Colonic mucosa (tissue), 4 donors: ENCODE measurements around the gene CHRDL2. TPM values are rescaled to one million over a fixed set of nuclear protein-coding genes. Genes with fewer than 3 reads are reported as not detected.

Experiments used
- DNase-seq: peaks from one replicate; pipeline ENCODE4 v3.0.0-alpha.2; 2020
- H3K27ac ChIP-seq: fragments of 200-600 bp; one replicate; pipeline ENCODE4 v1.8.0; 2021
- H3K27me3 ChIP-seq: fragments of 200-600 bp; one replicate; pipeline ENCODE4 v1.8.0; 2021
- H3K36me3 ChIP-seq: fragments of 200-600 bp; one replicate; pipeline ENCODE4 v1.8.0; 2021
- H3K4me1 ChIP-seq: fragments of 200-600 bp; one replicate; pipeline ENCODE4 v1.8.0; 2021; ENCODE audit warnings: mild to moderate bottlenecking
- H3K4me3 ChIP-seq: fragments of 200-600 bp; one replicate; pipeline ENCODE4 v1.8.0; 2021
- H3K9ac ChIP-seq, 2 donors: one replicate each; pipeline ENCODE4 v1.7.0; 2013; ENCODE audit warnings: control low read depth in 2 of 2, low read depth in 2 of 2, low read length in 2 of 2
- H3K9me3 ChIP-seq: fragments of 200-600 bp; one replicate; pipeline ENCODE4 v1.8.0; 2021
- CTCF ChIP-seq: fragments of 200-600 bp; IDR thresholded peaks from one replicate; pipeline ENCODE4 v1.8.0; 2022; ENCODE audit warnings: antibody characterized with exemption, mild to moderate bottlenecking
- intact Hi-C: fragments of 100-400 bp; cut with DNase I; formaldehyde crosslinking; loops from one replicate; pipeline ENCODE4 v1.14.1; 2022
- total RNA-seq, 2 donors: library from RNA; stranded (reverse); fragmentation: NEBNext Ultra II Directional in 1 of 2; extraction: Animal tissue kit (Norgen Biotek cat#: 25700) in 1 of 2; gene quantifications; one replicate each; pipeline ENCODE4 v1.2.1, GENCODE V29; 2021
- donor health status: healthy.
- donor health status: DM: no; HTN: no; CAD: no.
- donor health status: DM: no; HTN: no; CAD: no.

The CHRDL2 gene
- total RNA-seq, 2 donors from 2014 or later = 0.42 to 26.5 TPM

- H3K27ac ChIP-seq = no peak overlapping the region
- DNase-seq = no peak
- H3K36me3 ChIP-seq = no peaks in the 10 kb centered on the region
- H3K27me3 ChIP-seq = peaks cover 10% of the 10 kb centered on the region
- H3K4me1 ChIP-seq = peaks cover 3% of the 10 kb centered on the region
- intact Hi-C loops = no loop called here
- no peak overlapping the region for H3K9ac ChIP-seq
- no peak for TF ChIP-seq CTCF
- no peaks in the 10 kb centered on the region for H3K9me3 ChIP-seq
- H3K4me3 ChIP-seq = no peak overlapping the region
These were observed 50.3 kb downstream of the CHRDL2 start for GRCh38 chr11:74680703-74681531.

- Histone ChIP-seq H3K4me1 (peaks cover 3% of the 10 kb centered on the region), H3K27me3 (peaks cover 10% of the 10 kb centered on the region), H3K9me3 (no peaks in the 10 kb centered on the region), H3K27ac (no peak overlapping the region), H3K36me3 (no peaks in the 10 kb centered on the region), H3K4me3 (no peak overlapping the region), H3K9ac (no peak overlapping the region)
- DNase-seq = no peak
- intact Hi-C loops = no loop called here
- no peak for TF ChIP-seq CTCF
These were observed 51.1 kb downstream of the CHRDL2 start for GRCh38 chr11:74680035-74680671.

GRCh38 chr11:74679513-74679865, 51.7 kb downstream of the CHRDL2 start:
- no peaks in the 10 kb centered on the region for H3K9me3 ChIP-seq
- H3K36me3 ChIP-seq = no peaks in the 10 kb centered on the region
- H3K27me3 ChIP-seq = peaks cover 10% of the 10 kb centered on the region
- intact Hi-C loops = no loop called here
- no peak for DNase-seq
- peaks cover 3% of the 10 kb centered on the region for H3K4me1 ChIP-seq
- no peak for TF ChIP-seq CTCF
- H3K4me3 ChIP-seq = no peak overlapping the region
- no peak overlapping the region for H3K9ac ChIP-seq
- no peak overlapping the region for H3K27ac ChIP-seq

- Histone ChIP-seq H3K36me3 (no peaks in the 10 kb centered on the region), H3K9me3 (no peaks in the 10 kb centered on the region), H3K27ac (no peak overlapping the region), H3K27me3 (peaks cover 10% of the 10 kb centered on the region), H3K4me3 (no peak overlapping the region), H3K4me1 (peaks cover 1% of the 10 kb centered on the region), H3K9ac (no peak overlapping the region)
- TF ChIP-seq CTCF = no peak
- DNase-seq = no peak
- intact Hi-C loops = no loop called here
These were observed 52.4 kb downstream of the CHRDL2 start for GRCh38 chr11:74678591-74679512.

GRCh38 chr11:74678041-74678440, 53.2 kb downstream of the CHRDL2 start:
- no peak for DNase-seq
- intact Hi-C loops = no loop called here
- no peaks in the 10 kb centered on the region for H3K36me3 ChIP-seq
- H3K9ac ChIP-seq = no peak overlapping the region
- TF ChIP-seq CTCF = no peak
- H3K9me3 ChIP-seq = no peaks in the 10 kb centered on the region
- H3K27ac ChIP-seq = no peak overlapping the region
- H3K4me1 ChIP-seq = no peaks in the 10 kb centered on the region
- H3K4me3 ChIP-seq = no peak overlapping the region
- peaks cover 4% of the 10 kb centered on the region for H3K27me3 ChIP-seq
